HG02588 (cell line): ENCODE results near the gene TRAPPC11.
"Not testable (repeated sequence)": the region's sequence is repeated elsewhere in the genome, so short reads cannot be mapped to it uniquely, and the experiment has no call there.

ENCODE experiments used
- ATAC-seq: cut with Tn5 transposase; IDR thresholded peaks from one replicate; pipeline ENCODE4 v1.9.1; 2021; ENCODE audit warnings: mild to moderate bottlenecking, moderate library complexity; ENCODE audit not compliant: unreplicated experiment

Gene TRAPPC11

GRCh38 chr4:183659029-183659871 is at the start of gene TRAPPC11, which contains the start of gene RWDD4:
Gene TRAPPC11 (plus strand): TSS chr4:183659293. CDS start chr4:183663868, 4,575 bp downstream.
Gene RWDD4 (minus strand): TSS chr4:183659185. CDS start chr4:183658952, 233 bp downstream.
- peak; percentile 99 for ATAC-seq

GRCh38 chr4:183610033-183610432 is 49.1 kb upstream of the TRAPPC11 start:
- ATAC-seq, result no peak

GRCh38 chr4:183610613-183611012 is 48.5 kb upstream of the TRAPPC11 start:
- no peak for ATAC-seq

- no peak for ATAC-seq
Measured at GRCh38 chr4:183611210-183611830, 47.8 kb upstream of the TRAPPC11 start.

GRCh38 chr4:183612329-183613250 is 46.5 kb upstream of the TRAPPC11 start:
- no peak for ATAC-seq

GRCh38 chr4:183617075-183617474 is 42.0 kb upstream of the TRAPPC11 start:
- no peak for ATAC-seq

- ATAC-seq, result no peak
Measured at GRCh38 chr4:183618681-183619080, 40.4 kb upstream of the TRAPPC11 start.

GRCh38 chr4:183620421-183620820 is 38.7 kb upstream of the TRAPPC11 start:
- no peak for ATAC-seq

- no peak for ATAC-seq
Measured at GRCh38 chr4:183621875-183622274, 37.2 kb upstream of the TRAPPC11 start.

- no peak for ATAC-seq
Measured at GRCh38 chr4:183624548-183624947, 34.5 kb upstream of the TRAPPC11 start.

GRCh38 chr4:183626168-183626567 is 32.9 kb upstream of the TRAPPC11 start:
- ATAC-seq, result no peak

- not testable (repeated sequence) for ATAC-seq
Measured at GRCh38 chr4:183627286-183627685, 31.8 kb upstream of the TRAPPC11 start.

GRCh38 chr4:183627979-183628588 is 31.0 kb upstream of the TRAPPC11 start:
- ATAC-seq, result no peak

- no peak for ATAC-seq
Measured at GRCh38 chr4:183631577-183632198, 27.4 kb upstream of the TRAPPC11 start.

- ATAC-seq, result no peak
Measured at GRCh38 chr4:183632689-183633088, 26.4 kb upstream of the TRAPPC11 start.

- ATAC-seq, result no peak
Measured at GRCh38 chr4:183633476-183634400, 25.4 kb upstream of the TRAPPC11 start.

- ATAC-seq, result no peak
Measured at GRCh38 chr4:183635321-183635720, 23.8 kb upstream of the TRAPPC11 start.

GRCh38 chr4:183635741-183636140 is 23.4 kb upstream of the TRAPPC11 start:
- no peak for ATAC-seq

GRCh38 chr4:183636503-183636902 is 22.6 kb upstream of the TRAPPC11 start:
- ATAC-seq, result no peak
